GM12891 (cell line): Measurements from ENCODE around the gene RPS6KA2.
"Not testable (repeated sequence)": the region's sequence is repeated elsewhere in the genome, so short reads cannot be mapped to it uniquely, and the experiment has no call there.

Experiments
- DNase-seq: peaks from one replicate; pipeline ENCODE4 v3.0.0; 2011; ENCODE audit warnings: low spot score; ENCODE audit not compliant: insufficient read length
- FAIRE-seq: peaks from 2 replicates; lab custom pipeline; 2011; peaks lifted over from hg19 to GRCh38; lab: Jason Lieb, UNC
- PAX5 ChIP-seq: IDR thresholded peaks from 2 replicates; pipeline ENCODE4 v1.6.1; 2011; ENCODE audit warnings: low read length, moderate library complexity, mild to moderate bottlenecking; ENCODE audit not compliant: insufficient read depth, severe bottlenecking
- POLR2A ChIP-seq: IDR thresholded peaks from 2 replicates; pipeline ENCODE4 v1.6.1; 2011; ENCODE audit warnings: low read depth, low read length, control low read depth
- POLR2AphosphoS5 ChIP-seq: IDR thresholded peaks from 2 replicates; pipeline ENCODE4 v1.6.1; 2011; ENCODE audit warnings: low read depth, low read length, control low read depth
- POU2F2 ChIP-seq: IDR thresholded peaks from 2 replicates; pipeline ENCODE4 v1.6.1; 2011; ENCODE audit warnings: low read depth, mild to moderate bottlenecking, control low read depth, low read length, moderate library complexity
- SPI1 ChIP-seq: IDR thresholded peaks from 2 replicates; pipeline ENCODE4 v1.6.1; 2011; ENCODE audit warnings: low read depth, low read length, control low read depth
- TAF1 ChIP-seq: IDR thresholded peaks from 2 replicates; pipeline ENCODE4 v1.6.1; 2011; ENCODE audit warnings: low read depth, low read length, control low read depth

Gene RPS6KA2

DNA sequence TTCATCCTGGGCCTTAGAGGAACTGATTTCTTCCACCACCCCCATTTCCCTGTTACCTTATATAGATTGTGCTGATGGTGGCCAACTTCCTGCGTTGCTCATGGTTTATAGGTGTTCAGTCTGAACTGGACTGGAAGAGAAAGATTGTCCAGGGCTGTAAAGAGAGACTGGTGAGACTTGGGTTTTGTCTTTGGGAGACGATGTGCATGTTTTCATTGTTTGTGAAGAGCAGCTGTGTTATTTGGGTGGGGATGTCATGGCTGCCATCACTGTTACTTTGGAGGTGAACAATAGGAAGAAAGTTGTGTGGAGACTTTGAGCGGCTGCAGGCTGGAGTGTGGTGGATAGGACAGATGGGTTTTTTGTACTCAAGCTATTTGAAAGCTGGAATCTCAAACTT, 228.7 kb downstream of the RPS6KA2 start:
- no peak for FAIRE-seq

DNA sequence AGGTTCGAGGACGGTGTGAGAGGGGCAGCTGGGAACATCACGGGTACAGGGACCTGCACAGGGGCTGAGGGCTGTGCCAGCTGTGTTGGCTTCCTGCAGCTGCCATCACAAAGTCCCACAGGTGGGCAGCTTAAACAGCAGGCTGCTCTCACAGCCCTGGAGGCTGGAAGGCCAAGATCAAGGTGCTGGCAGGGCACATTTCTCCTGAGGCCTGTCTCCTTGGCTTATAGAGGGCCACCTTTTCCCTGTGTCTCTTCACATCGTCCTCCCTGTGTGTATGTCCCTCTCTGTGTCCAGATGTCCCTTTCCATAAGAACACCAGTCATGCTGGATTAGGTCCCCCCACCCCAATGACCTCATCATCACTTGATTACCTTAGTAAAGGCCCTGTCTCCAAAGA, 229.2 kb downstream of the RPS6KA2 start:
- no peak for TF ChIP-seq POLR2A
- no peak for TF ChIP-seq SPI1
- FAIRE-seq (no peak), DNase-seq (no peak)

More for the DNA sequence above, 228.7 kb downstream of the RPS6KA2 start:
- no peak for TF ChIP-seq POLR2AphosphoS5
- TF ChIP-seq POLR2A: no peak
- TF ChIP-seq PAX5: no peak
- no peak for TF ChIP-seq SPI1
- TF ChIP-seq TAF1: no peak
- no peak for TF ChIP-seq POU2F2
- no peak for DNase-seq

DNA sequence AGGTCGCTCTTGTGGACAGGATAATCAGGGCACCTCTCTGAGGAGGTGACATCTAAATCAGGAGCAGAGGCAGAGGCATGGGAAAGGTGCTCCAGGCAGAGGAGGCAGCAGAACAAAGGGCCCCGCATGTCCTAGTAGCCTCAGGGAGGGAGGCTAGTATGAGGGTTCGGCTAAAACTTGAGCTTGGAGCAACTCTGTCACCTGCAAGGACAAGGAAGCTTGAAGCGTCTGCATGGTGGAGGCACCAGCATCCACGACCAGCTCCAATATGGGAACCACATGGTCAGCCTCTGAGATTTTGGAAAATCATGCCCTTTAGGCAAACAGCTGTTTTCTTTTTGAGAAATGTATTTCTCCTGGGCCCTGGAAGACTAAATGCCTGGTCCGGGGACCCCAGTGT, 231.3 kb downstream of the RPS6KA2 start:
- FAIRE-seq (no peak), DNase-seq (no peak)

DNA sequence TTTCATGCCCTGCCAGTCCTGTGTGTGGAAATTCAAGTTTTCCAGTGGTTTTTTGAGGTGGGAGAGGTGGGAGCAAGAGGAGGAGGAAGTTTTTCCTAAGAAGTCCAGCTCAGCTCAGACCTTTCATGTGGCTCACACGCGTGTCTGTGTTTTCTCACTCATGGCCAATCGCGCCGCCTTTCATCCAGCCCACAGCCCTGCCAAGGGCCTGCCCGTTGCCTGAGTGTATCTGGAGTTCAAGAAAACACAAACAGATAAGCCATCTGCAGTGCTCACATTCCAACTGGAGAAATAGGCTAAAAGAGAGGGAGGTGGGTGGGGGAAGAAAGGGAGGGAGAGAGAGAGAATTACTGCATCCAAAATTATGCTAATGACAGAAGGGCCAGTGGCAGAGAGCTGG, 231.7 kb downstream of the RPS6KA2 start:
- DNase-seq (no peak), FAIRE-seq (no peak)
- TF ChIP-seq PAX5: no peak
- no peak for TF ChIP-seq POLR2A
- no peak for TF ChIP-seq POLR2AphosphoS5
- no peak for TF ChIP-seq SPI1
- no peak for TF ChIP-seq POU2F2
- no peak for TF ChIP-seq TAF1

More for the DNA sequence above, 231.3 kb downstream of the RPS6KA2 start:
- TF ChIP-seq POLR2A (no peak), PAX5 (no peak), SPI1 (no peak), POLR2AphosphoS5 (no peak), POU2F2 (no peak), TAF1 (no peak)

DNA sequence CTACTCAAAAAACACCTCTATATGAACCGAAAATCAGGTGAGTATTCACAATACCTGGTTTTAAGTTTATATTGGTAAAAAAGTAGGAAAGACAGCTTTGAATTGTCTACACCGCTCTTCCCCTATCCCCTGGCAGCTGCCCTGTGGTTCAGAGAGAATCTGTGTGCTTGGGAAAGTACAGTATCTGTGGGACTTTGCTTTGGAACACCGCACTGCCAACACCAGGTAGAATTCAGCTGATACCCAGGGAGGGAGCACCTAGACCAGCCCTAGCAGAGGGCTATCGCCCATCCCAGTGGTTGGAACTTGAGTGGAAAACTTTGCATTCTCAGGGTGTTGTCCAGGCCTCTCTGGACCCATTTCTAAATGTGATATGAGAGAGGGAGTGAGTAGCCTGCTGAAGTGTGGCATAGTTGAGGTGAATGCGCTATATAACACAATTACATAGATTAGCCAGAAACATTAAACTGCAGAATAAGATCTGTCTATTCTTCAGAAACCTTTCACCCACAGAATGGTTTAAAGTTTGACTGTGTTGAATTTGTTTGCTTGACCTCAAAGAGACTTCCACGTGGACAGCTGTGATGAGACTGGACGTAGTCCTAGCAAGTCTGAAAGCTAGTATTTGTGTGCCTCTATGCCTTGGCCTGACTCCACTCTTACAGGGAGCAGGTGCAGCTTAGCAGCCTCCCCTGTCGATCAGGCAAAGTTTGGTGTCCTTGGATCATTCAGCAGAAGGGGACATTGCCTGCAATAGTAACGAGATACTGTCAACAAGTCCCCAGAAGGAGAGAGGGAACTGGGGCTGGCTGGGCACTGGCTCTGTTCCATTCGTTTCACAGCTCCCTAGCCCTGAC, 232.8 kb downstream of the RPS6KA2 start:
- DNase-seq (no peak), FAIRE-seq (no peak)
- no peak for TF ChIP-seq POLR2A
- TF ChIP-seq TAF1: no peak

DNA sequence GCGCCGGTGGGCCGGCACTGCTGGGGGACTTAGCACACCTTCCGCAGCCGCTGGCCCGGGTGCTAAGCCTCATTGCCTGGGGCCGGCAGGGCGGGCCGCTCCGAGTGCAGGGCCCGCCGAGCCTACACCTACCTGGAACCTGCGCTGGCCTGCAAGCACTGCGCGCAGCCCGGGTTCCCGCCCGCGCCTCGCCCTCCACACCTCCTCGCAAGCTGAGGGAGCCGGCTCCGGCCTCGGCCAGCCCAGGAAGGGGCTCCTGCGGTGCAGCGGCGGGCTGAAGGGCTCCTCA, 233.6 kb downstream of the RPS6KA2 start:
- FAIRE-seq (no peak), DNase-seq (no peak)
- TF ChIP-seq PAX5 (no peak), POU2F2 (no peak), POLR2A (no peak), SPI1 (no peak), TAF1 (no peak), POLR2AphosphoS5 (no peak)

DNA sequence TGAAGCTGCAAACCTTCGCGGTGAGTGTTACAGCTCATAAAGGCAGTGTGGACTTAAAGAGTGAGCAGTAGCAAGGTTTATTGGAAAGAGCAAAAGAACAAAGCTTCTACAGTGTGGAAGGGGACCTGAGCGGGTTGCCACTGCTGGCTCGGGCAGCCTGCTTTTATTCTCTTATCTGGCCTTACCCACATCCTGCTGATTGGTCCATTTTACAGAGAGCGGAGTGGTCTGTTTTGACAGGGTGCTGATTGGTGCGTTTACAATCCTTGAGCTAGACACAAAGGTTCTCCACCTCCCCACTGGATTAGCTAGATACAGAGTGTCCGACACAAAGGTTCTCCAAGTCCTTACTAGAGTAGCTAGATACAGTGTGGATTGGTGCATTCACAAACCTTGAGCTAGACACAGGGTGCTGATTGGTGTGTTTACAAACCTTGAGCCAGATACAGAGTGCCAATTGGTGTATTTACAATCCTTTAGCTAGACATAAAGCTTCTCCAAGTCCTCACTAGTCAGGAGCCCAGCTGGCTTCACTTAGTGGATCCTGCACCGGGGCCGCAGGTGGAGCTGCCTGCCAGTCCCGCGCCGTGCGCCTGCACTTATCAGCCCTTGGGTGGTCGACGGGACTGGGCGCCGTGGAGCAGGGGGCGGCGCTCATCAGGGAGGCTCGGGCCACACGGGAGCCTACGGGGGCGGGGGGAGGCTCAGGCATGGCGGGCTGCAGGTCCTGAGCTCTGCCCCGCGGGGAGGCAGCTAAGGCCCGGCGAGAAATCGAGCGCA, 234.1 kb downstream of the RPS6KA2 start:
- FAIRE-seq, DNase-seq: not testable (repeated sequence)

DNA sequence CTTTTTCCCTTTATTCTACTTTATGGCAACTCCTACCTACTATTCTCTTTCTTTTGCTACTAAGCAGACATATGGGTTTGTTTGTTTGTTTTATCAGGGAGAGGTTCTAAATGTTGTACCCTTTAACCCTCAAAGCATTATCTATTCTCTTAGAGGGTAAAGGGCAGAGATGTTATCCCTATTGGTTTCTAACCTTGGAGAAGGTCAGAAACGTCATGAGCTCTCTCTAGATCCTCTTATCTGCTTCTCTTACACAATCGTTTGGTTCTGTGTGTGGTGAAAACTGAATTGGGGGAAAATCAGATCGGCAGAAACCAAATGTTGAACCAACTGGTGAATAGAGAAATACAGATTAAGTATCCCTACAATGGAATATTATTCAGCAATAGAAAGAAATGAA, 237.9 kb downstream of the RPS6KA2 start:
- DNase-seq: no peak
- TF ChIP-seq PAX5 (no peak), SPI1 (no peak), POU2F2 (no peak), POLR2AphosphoS5 (no peak), TAF1 (no peak), POLR2A (no peak)
- FAIRE-seq: no peak

DNA sequence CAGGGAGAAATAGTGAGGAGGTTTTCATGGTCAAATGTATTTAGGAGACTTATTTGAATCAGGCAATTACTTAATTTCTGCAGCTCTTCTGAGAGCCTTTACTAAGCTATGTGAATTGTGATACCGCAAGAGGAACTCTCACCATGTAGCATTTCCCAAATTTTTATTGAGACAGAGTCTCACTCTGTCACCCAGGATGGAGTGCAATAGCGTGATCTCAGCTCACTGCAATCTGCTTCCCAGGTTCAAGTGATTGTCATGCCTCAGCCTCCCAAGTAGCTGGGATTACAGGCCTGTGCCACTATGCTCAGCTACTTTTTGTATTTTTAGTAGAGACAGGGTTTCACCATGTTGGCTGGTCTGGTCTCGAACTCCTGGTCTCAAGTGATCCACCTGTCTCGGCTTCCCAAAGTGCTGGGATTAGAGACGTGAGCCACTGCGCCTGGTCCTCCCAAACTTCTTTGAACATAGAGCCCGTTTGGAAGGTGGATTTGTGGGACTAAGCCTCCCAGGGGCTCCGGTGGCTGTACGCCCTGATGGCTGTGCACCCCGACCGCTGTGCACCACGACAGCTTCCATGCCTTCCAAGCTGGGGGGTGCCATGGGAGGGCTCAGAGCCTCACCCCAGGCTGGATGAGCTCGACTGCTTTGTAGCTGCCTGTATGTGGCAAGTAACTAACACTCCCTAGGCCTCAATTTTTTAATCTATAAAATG, 238.6 kb downstream of the RPS6KA2 start:
- TF ChIP-seq PAX5: no peak
- no peak for TF ChIP-seq SPI1
- TF ChIP-seq TAF1: no peak
- DNase-seq: no peak
- FAIRE-seq: no peak
